Suprapubic skin (tissue), 4 donors: ENCODE data around the gene TOP2B. TPM values are rescaled to one million over a fixed set of nuclear protein-coding genes. Genes with fewer than 3 reads are reported as not detected.

Experiments
- DNase-seq, 2 donors: peaks; one replicate each; pipeline ENCODE4 v3.0.0-alpha.2; 2019; ENCODE audit warnings: low spot score in 2 of 2
- H3K27ac ChIP-seq: fragments of 200-600 bp; sonication (generic); one replicate; pipeline ENCODE4 v1.5.1; 2019
- H3K27me3 ChIP-seq: fragments of 200-600 bp; sonication (generic); one replicate; pipeline ENCODE4 v1.5.1; 2019
- H3K36me3 ChIP-seq: fragments of 200-600 bp; sonication (generic); one replicate; pipeline ENCODE4 v1.5.1; 2019
- H3K4me1 ChIP-seq: fragments of 200-600 bp; sonication (generic); one replicate; pipeline ENCODE4 v1.5.1; 2019
- H3K4me3 ChIP-seq: fragments of 200-600 bp; sonication (generic); one replicate; pipeline ENCODE4 v1.5.1; 2019; ENCODE audit warnings: mild to moderate bottlenecking
- H3K9me3 ChIP-seq: fragments of 200-600 bp; sonication (generic); one replicate; pipeline ENCODE4 v1.5.1; 2019
- CTCF ChIP-seq, 2 donors: fragments of 200-600 bp in 1 of 2; fragments of 450-650 bp in 1 of 2; sonication (generic) in 1 of 2; IDR thresholded peaks; one replicate each; pipeline ENCODE4 v1.5.1; 2016 to 2019; ENCODE audit warnings: antibody characterized with exemption in 2 of 2, mild to moderate bottlenecking in 1 of 2, moderate library complexity in 1 of 2
- EP300 ChIP-seq: sonication (generic); formaldehyde crosslinking; IDR thresholded peaks from one replicate; pipeline ENCODE4 v1.6.1; 2017; ENCODE audit warnings: antibody characterized with exemption
- POLR2A ChIP-seq, 2 donors: fragments of 450-650 bp; IDR thresholded peaks; one replicate each; pipeline ENCODE4 v1.6.1; 2017; ENCODE audit warnings: antibody characterized with exemption in 2 of 2, mild to moderate bottlenecking in 2 of 2, moderate library complexity in 2 of 2
- POLR2AphosphoS5 ChIP-seq, 3 donors: sonication (generic); formaldehyde crosslinking; IDR thresholded peaks; one replicate each; pipeline ENCODE4 v1.6.1; 2017; ENCODE audit warnings: antibody characterized with exemption in 3 of 3
- WGBS: methylation state at CpG from one replicate; pipeline ENCODE4 v1.1.5; 2018; 5-methylcytosine and 5-hydroxymethylcytosine counted together
- total RNA-seq, 4 donors: library from RNA; depleted of rRNA; stranded (reverse); fragments of >200 nt; gene quantifications; one replicate each; pipeline ENCODE4 v1.1.0, GENCODE V29; 2016

The TOP2B gene
- total RNA-seq, 4 donors from 2014 or later: 59.3 to 160 (median 83.5) TPM

- no peaks in the 10 kb centered on the region for H3K36me3 ChIP-seq
- DNase-seq: no peak
- H3K27me3 ChIP-seq: no peaks in the 10 kb centered on the region
- 87% methylated on average over 4 of the region's 4 CpGs for whole genome bisulfite sequencing
- H3K4me1 ChIP-seq: no peaks in the 10 kb centered on the region
- no peak overlapping the region for H3K4me3 ChIP-seq
- TF ChIP-seq POLR2AphosphoS5 (IDR thresholded peaks at IDR 0.05): no peak
- TF ChIP-seq EP300: no peak
- no peak for TF ChIP-seq CTCF (IDR thresholded peaks at IDR 0.05)
- TF ChIP-seq POLR2A (IDR thresholded peaks at IDR 0.05): no peak
- no peaks in the 10 kb centered on the region for H3K9me3 ChIP-seq
- no peak overlapping the region for H3K27ac ChIP-seq
Observed at GRCh38 chr3:25564075-25564474, 100.6 kb downstream of the TOP2B start.

- no peak for TF ChIP-seq POLR2A (IDR thresholded peaks at IDR 0.05)
- WGBS: 90% methylated on average over 1 of the region's 1 CpG
- no peaks in the 10 kb centered on the region for H3K4me1 ChIP-seq
- H3K27ac ChIP-seq: no peak overlapping the region
- no peaks in the 10 kb centered on the region for H3K27me3 ChIP-seq
- H3K36me3 ChIP-seq: no peaks in the 10 kb centered on the region
- no peak for DNase-seq
- no peaks in the 10 kb centered on the region for H3K9me3 ChIP-seq
- H3K4me3 ChIP-seq: no peak overlapping the region
Observed at GRCh38 chr3:25563601-25564000, 101.1 kb downstream of the TOP2B start.

- Histone ChIP-seq H3K4me1 (peaks cover 5% of the 10 kb centered on the region), H3K36me3 (no peaks in the 10 kb centered on the region), H3K27ac (no peak overlapping the region), H3K4me3 (no peak overlapping the region), H3K9me3 (no peaks in the 10 kb centered on the region), H3K27me3 (no peaks in the 10 kb centered on the region)
- TF ChIP-seq POLR2A (IDR thresholded peaks at IDR 0.05) (no peak), EP300 (no peak), CTCF (IDR thresholded peaks at IDR 0.05) (no peak), POLR2AphosphoS5 (IDR thresholded peaks at IDR 0.05) (no peak)
- WGBS: 80% methylated on average over 6 of the region's 6 CpGs
- no peak for DNase-seq
Observed at GRCh38 chr3:25558796-25559195, 105.9 kb downstream of the TOP2B start.

GRCh38 chr3:25558121-25558520, 106.6 kb downstream of the TOP2B start:
- no peaks in the 10 kb centered on the region for H3K36me3 ChIP-seq
- peaks cover 5% of the 10 kb centered on the region for H3K4me1 ChIP-seq
- no peak for DNase-seq
- H3K9me3 ChIP-seq: no peaks in the 10 kb centered on the region
- 72% methylated on average over 5 of the region's 5 CpGs for WGBS
- H3K4me3 ChIP-seq: no peak overlapping the region
- no peak for TF ChIP-seq EP300
- TF ChIP-seq POLR2A (IDR thresholded peaks at IDR 0.05): no peak
- no peak overlapping the region for H3K27ac ChIP-seq
- H3K27me3 ChIP-seq: no peaks in the 10 kb centered on the region

GRCh38 chr3:25557694-25558093, 107.0 kb downstream of the TOP2B start:
- no peak for DNase-seq
- H3K36me3 ChIP-seq: no peaks in the 10 kb centered on the region
- no peak overlapping the region for H3K27ac ChIP-seq
- 75% methylated on average over 3 of the region's 3 CpGs for WGBS
- H3K4me3 ChIP-seq: no peak overlapping the region
- H3K9me3 ChIP-seq: no peaks in the 10 kb centered on the region
- H3K4me1 ChIP-seq: peaks cover 5% of the 10 kb centered on the region
- no peaks in the 10 kb centered on the region for H3K27me3 ChIP-seq
- TF ChIP-seq POLR2A (IDR thresholded peaks at IDR 0.05) (no peak), EP300 (no peak)

GRCh38 chr3:25556447-25556846, 108.3 kb downstream of the TOP2B start:
- no peaks in the 10 kb centered on the region for H3K27me3 ChIP-seq
- no peak overlapping the region for H3K27ac ChIP-seq
- no peak for DNase-seq
- WGBS: 70% methylated on average over 1 of the region's 1 CpG
- TF ChIP-seq EP300 (no peak), CTCF (IDR thresholded peaks at IDR 0.05) (no peak), POLR2A (IDR thresholded peaks at IDR 0.05) (no peak), POLR2AphosphoS5 (IDR thresholded peaks at IDR 0.05) (no peak)
- no peaks in the 10 kb centered on the region for H3K9me3 ChIP-seq
- no peak overlapping the region for H3K4me3 ChIP-seq
- peaks cover 5% of the 10 kb centered on the region for H3K4me1 ChIP-seq
- no peaks in the 10 kb centered on the region for H3K36me3 ChIP-seq
